LNCaP clone FGC (cell line): ENCODE measurements around the gene GJB4.

Experiments
- DNase-seq: peaks from one replicate; pipeline ENCODE4 v3.0.0-alpha.2; 2011; ENCODE audit warnings: low read depth
- H3K4me3 ChIP-seq: 2 replicates; pipeline ENCODE4 v1.5.1; 2011; ENCODE audit warnings: mild to moderate bottlenecking, low read depth, low read length, control low read depth
- TF ChIP-seq, protein P1 (sequence below): IDR thresholded peaks from 2 replicates; pipeline ENCODE4 v1.5.1; 2012; ENCODE audit warnings: mild to moderate bottlenecking; ENCODE audit not compliant: control insufficient read depth, insufficient read depth; ENCODE audit errors: extremely low read depth

The GJB4 gene

DNA sequence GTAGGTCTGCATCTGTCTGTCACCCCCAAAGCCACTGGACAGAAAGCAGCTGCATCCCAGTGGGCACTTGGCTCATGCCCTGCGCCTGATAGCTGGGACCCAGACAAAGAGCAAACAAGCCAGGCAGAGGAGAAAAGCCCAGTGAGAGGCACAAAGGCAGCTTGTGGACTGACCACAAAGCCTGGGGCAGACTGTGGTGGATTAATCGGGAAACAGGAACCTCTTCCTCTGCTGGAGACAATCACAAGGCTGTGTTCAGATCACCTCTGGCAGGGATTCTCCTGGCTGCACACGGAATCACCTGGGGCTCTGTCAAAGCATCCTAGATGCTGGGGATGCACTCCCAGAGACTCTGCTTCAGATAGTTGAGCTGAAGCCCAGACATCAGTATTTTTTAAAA lies 19.9 kb upstream of the GJB4 start:
- no peak overlapping the region for H3K4me3 ChIP-seq
- no peak for DNase-seq
- TF ChIP-seq, protein P1, sequence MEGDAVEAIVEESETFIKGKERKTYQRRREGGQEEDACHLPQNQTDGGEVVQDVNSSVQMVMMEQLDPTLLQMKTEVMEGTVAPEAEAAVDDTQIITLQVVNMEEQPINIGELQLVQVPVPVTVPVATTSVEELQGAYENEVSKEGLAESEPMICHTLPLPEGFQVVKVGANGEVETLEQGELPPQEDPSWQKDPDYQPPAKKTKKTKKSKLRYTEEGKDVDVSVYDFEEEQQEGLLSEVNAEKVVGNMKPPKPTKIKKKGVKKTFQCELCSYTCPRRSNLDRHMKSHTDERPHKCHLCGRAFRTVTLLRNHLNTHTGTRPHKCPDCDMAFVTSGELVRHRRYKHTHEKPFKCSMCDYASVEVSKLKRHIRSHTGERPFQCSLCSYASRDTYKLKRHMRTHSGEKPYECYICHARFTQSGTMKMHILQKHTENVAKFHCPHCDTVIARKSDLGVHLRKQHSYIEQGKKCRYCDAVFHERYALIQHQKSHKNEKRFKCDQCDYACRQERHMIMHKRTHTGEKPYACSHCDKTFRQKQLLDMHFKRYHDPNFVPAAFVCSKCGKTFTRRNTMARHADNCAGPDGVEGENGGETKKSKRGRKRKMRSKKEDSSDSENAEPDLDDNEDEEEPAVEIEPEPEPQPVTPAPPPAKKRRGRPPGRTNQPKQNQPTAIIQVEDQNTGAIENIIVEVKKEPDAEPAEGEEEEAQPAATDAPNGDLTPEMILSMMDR: no peak

DNA sequence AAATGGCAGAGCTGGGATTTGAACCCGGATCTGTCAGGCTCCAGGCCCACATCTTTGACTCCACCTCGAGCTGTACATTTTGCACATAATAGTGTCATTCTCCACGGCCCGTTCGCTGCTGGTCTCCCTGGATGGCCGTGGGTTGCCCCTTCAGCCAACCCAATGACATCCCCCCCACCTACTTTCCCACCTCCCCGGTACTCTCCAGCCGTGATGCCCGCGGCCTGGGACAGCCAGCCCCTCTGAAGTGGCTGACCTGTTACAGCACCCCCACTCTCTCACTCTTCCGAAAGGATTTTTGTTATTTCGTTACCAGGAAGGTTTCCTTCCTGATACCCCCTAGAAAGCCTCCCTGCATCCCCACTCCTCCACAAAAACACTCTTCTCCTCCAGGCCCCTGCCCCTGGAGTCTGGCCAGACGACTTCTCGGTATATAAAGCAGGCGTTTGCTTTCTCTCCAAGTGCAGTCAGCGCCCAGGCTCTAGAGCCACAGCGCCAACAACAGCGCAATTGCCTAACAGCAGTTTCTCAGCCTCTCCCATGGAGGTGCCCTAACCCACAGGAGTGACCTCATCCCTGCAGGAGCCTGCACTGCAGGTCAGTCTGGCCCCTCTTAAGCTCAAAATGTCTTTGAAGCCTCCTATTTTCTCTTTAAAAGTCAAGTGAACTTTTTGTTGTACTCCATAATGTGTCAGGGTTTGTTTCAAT lies 19.2 kb upstream of the GJB4 start:
- TF ChIP-seq, protein P1: 0 out of 2 replicates have a peak, but pooled peaks have one; percentile 8
- H3K4me3 ChIP-seq: no peak overlapping the region
- DNase-seq: no peak

DNA sequence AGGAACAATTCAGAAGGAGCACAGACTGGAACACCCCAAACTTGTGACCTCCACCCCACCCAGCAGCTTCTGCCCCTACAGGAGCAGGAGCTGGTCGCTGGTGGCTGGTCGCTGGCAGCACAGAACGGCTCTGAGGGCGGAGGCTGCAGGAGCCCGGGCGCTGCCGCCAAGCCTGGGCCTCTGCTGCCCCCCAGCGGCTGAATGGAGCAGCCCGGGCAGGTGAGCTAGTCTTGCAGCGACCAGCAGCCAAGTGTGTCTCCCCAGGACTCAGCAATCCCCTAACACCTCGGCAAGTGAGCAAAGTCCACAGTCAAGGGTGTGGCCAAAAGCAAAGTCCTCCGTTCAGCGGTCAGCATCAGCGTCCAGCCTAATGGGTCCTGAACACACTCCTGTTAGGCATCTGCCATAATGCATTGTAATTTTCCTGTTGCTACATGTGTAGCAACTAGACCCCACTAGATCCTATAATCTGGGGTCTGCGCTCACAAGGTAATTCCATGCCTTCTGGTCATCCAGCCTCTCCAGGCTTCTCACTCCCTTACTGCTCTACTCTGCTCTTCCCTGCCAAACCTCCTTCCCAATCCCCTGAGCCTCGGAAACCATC lies 16.8 kb upstream of the GJB4 start:
- DNase-seq: no peak
- H3K4me3 ChIP-seq: no peak overlapping the region
- TF ChIP-seq, protein P1: peak; percentile 90

DNA sequence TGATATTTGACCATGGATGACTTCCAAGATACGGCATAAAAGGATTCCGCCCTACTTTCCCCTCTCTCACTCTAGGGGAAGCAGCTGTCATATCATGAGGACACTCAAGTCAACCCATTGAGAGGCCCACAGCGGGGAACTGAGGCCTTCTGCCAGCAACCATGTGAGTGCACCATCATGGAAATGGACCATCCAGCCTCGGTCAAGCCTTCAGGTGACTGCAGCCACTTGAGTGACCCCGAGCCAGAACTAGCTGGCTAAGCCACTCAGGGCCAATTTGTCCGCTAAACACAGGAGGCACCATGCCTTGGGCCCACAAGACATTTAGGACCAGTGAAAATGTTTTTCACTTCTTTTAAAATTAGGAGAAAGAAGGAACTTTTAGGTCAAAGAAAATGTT lies 15.8 kb upstream of the GJB4 start:
- DNase-seq: no peak
- TF ChIP-seq, protein P1: no peak
- H3K4me3 ChIP-seq: no peak overlapping the region

DNA sequence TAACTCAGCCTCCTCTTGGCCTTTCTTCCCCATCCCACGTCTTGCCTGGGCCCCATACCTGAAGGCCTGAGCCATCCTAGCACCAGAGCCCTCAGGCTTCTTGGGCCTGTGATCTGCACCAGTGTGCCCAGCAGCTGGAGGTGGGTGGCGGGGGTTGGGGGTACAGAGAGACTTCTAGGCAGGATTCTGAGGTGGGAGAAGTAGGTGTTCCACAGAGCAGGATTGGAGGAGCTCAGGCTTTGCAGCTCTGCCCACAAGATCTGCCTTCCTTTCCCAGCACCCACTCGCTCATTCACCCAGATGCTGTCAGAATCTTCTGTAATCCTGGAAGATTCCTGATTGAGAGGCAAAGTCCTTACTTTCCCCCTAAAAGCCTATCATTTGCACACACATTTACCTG lies 14.7 kb upstream of the GJB4 start:
- DNase-seq: no peak
- no peak overlapping the region for H3K4me3 ChIP-seq
- TF ChIP-seq, protein P1: no peak

DNA sequence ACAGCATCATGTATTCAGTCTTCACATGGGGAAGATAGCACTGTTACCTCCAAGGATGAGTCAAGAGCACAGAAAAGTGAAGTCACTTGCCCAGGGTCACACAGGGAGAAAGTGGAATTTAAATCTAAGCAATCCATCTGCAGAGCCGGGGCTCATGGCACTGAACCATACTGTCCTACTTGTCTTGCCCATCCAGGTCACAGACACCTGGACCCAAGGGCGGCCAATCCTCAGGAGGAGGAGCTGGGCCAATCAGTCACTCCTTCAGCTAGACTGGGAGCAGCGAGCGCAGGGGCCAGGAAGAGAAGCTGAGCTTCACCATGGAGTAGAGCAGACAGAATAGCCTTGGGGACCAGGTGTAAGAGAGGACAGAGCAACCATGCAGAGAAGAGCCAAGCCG lies 13.9 kb upstream of the GJB4 start:
- TF ChIP-seq, protein P1: no peak

More for the DNA sequence above, 13.9 kb upstream of the GJB4 start:
- DNase-seq: no peak
- no peak overlapping the region for H3K4me3 ChIP-seq
